Measurements from ENCODE around the gene DEPDC4.
"Not testable (repeated sequence)": the region's sequence is repeated elsewhere in the genome, so short reads cannot be mapped to it uniquely, and the experiment has no call there.

- TF ChIP-seq, protein P1, sequence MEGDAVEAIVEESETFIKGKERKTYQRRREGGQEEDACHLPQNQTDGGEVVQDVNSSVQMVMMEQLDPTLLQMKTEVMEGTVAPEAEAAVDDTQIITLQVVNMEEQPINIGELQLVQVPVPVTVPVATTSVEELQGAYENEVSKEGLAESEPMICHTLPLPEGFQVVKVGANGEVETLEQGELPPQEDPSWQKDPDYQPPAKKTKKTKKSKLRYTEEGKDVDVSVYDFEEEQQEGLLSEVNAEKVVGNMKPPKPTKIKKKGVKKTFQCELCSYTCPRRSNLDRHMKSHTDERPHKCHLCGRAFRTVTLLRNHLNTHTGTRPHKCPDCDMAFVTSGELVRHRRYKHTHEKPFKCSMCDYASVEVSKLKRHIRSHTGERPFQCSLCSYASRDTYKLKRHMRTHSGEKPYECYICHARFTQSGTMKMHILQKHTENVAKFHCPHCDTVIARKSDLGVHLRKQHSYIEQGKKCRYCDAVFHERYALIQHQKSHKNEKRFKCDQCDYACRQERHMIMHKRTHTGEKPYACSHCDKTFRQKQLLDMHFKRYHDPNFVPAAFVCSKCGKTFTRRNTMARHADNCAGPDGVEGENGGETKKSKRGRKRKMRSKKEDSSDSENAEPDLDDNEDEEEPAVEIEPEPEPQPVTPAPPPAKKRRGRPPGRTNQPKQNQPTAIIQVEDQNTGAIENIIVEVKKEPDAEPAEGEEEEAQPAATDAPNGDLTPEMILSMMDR (IDR thresholded peaks at IDR 0.05; ENCODE audit: low read length) = not testable (repeated sequence)
- not testable (repeated sequence) for TF ChIP-seq EZH2 (IDR thresholded peaks at IDR 0.05; ENCODE audit: borderline replicate concordance, low read length)
Observed at GRCh38 chr12:100222173-100222572, 44.7 kb downstream of the DEPDC4 start.
